Activated gamma-delta T cell treated with anti-CD3 and anti-CD28 coated beads, Interleukin-2, amount 50 U/mL, for 16 hours (primary cell): ENCODE results near the gene GALNT12.

ENCODE experiments used
- DNase-seq: peaks from one replicate; pipeline ENCODE4 v3.0.0-alpha.2; 2020; ENCODE audit warnings: low read depth

GALNT12 gene

GRCh38 chr9:98783518-98784226 lies 23.8 kb upstream of the GALNT12 start:
- no peak for DNase-seq

GRCh38 chr9:98784831-98785806 lies 22.4 kb upstream of the GALNT12 start:
- DNase-seq = no peak

GRCh38 chr9:98786750-98787510 lies 20.5 kb upstream of the GALNT12 start:
- DNase-seq = no peak

- DNase-seq = no peak
Observed at GRCh38 chr9:98787766-98788335, 19.6 kb upstream of the GALNT12 start.

- DNase-seq = no peak
Observed at GRCh38 chr9:98789483-98790133, 17.9 kb upstream of the GALNT12 start.

GRCh38 chr9:98790134-98790841 lies 17.2 kb upstream of the GALNT12 start:
- DNase-seq = no peak

GRCh38 chr9:98790842-98791607 lies 16.4 kb upstream of the GALNT12 start:
- DNase-seq = peak; percentile 29

- no peak for DNase-seq
Observed at GRCh38 chr9:98791608-98792490, 15.6 kb upstream of the GALNT12 start.

- no peak for DNase-seq
Observed at GRCh38 chr9:98793031-98793430, 14.4 kb upstream of the GALNT12 start.

- DNase-seq = no peak
Observed at GRCh38 chr9:98794802-98795201, 12.7 kb upstream of the GALNT12 start.

GRCh38 chr9:98795295-98795955 lies 12.0 kb upstream of the GALNT12 start:
- no peak for DNase-seq

- no peak for DNase-seq
Observed at GRCh38 chr9:98795970-98796363, 11.5 kb upstream of the GALNT12 start.

GRCh38 chr9:98796364-98797101 lies 10.9 kb upstream of the GALNT12 start, which contains the start of gene ANKS6:
Gene ANKS6 (minus strand): TSS chr9:98796555. CDS start chr9:98796491, 64 bp downstream.
- peak; percentile 72 for DNase-seq

- DNase-seq = no peak
Observed at GRCh38 chr9:98797491-98797890, 10.0 kb upstream of the GALNT12 start.

GRCh38 chr9:98798254-98798653 lies 9.2 kb upstream of the GALNT12 start:
- no peak for DNase-seq

GRCh38 chr9:98801561-98801960 lies 5.9 kb upstream of the GALNT12 start:
- no peak for DNase-seq

GRCh38 chr9:98801969-98802371 lies 5.5 kb upstream of the GALNT12 start:
- no peak for DNase-seq

- no peak for DNase-seq
Observed at GRCh38 chr9:98804083-98804482, 3.4 kb upstream of the GALNT12 start.
